SKM-1 (cell line): ENCODE data around the gene VWC2.

Experiments
- DNase-seq: peaks from one replicate; lab custom pipeline; 2025; ENCODE audit not compliant: unreplicated experiment; lab: John Stamatoyannopoulos, UW

The VWC2 gene

DNA sequence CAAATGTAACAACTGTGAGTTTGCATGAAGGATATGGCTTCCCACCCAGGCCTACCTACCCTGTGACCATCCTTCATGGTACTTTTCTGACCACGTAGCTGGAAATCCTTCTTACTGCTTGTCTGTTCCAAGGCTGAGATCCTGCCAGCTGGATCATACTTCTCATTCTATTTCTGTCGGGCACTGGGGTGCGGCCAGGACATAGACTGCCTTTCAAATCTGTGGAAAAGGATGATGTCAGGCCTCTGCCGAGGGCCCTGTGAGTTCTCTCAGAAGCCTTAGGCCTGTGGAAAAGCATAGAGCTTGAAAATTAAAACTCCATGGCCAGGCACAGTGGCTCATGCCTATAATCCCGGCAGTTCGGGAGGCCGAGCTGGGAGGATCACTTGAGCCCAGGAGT is 10.0 kb downstream of the VWC2 start:
- DNase-seq = no peak

DNA sequence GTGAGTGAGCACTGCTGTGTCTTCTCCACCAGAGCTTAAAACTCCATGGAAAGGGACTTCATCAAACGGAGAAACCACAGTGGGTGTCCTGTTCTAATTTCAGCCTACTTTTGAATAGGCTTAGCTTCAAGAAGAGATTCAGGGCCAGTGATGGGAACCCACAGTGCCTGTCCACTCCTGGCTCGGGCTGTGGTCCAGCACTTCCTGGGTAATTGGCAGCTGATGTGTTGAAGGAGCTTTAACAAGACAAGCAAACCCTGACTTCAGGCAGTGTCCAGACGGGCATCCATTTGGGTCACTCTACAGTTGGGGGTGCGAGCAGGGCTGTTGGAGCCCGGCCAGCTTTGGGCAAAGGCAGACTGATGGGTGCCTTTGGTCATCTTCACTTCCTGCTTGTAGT is 14.5 kb downstream of the VWC2 start:
- no peak for DNase-seq

DNA sequence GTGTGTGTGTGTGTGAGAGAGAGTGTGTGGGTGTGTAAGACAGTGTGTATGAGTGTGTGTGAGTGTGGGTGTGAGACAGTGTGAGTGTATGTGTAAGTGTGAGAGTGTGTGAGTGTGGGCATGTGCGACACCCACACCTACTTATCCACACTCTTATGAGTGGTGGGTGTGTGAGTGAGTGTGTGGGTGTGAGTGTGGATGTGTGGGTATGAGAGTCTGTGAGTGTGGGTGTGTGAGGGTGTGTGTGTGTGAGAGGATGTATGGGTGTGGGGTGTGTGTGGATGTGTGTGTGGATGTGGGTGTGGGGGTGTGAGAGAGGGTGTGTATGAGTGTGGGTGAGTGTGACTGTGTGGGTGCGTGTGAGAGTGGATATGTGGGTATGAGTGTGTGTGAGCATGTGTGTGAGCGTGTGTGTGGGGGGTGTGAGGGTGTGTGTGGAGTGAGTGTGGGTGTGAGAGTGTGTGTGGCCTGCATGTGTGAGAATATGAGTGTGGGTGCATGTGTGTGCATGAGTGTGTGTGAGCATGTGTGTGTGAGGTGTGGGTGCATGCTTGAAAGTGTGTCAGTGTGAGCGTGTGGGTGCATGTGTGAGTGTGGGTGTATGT is 15.1 kb downstream of the VWC2 start:
- no peak for DNase-seq

DNA sequence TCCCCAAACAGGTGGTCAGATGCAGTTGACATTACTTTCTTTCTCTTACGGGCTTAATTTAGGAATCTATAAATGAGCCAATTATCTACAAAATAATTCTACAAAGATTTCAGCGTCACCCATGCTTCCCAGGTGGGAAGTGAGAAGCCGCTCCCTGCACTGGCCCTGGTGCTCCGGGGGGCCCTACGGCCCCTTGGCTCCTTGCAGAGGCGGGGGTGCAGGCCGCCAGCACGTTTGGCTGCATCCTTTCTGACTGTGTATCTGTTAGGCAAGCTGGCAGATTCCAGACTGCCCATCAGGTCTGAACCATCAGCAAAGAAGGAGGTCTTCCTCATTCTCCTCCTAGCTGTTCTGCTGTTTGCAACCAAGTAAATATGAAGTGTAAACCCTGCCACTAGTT is 16.3 kb downstream of the VWC2 start:
- DNase-seq = no peak

DNA sequence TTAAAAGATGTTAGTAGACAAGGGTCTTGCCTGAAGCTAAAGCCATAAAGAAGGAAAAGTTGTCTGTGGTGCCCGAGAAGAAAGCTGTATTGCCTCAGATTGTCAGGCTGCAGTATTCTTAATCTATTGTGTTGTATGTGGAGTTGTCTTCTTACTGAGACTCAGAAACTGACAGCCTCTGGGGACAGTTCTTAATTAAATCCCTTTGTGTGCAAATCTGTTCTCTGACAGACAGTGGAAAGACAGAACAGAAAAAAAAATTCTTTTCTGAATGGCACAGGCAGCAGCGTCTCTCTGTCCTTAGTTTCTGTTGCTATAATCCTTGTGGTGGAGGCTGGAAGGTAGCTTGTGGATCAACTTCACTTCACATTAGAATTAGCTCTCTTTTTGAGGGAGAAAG is 16.8 kb downstream of the VWC2 start:
- no peak for DNase-seq

DNA sequence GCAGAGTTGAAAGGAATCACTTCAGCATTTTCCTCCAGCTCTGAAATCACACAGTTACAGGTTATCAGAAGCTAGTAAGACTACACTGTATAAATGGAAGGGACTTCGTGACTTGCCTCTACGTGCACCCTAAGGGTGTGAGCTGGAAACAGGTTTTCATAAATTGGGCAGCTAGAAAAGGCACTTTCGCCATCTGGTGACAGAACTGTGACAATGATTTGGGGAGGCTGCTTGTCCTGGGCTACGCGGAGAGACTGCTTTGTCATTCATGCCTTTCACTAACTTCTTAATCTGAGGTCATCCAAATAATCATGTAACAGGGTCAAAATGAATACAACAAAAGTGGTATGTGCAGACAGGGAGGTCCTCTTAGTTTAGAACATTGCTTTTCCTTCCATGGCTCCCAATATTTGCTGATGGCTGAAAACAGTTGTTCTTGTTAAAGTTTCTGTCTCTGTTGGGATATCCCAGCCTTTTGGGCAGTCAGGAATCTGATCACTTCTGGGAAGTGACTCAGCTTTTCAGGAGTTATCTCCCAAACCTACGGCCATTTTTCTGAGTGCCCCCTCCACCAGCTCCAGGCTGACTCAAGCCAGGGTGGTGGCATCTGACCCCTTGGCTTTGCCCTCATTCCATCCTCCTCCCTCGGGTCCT is 17.8 kb downstream of the VWC2 start:
- peak; percentile 35 for DNase-seq

DNA sequence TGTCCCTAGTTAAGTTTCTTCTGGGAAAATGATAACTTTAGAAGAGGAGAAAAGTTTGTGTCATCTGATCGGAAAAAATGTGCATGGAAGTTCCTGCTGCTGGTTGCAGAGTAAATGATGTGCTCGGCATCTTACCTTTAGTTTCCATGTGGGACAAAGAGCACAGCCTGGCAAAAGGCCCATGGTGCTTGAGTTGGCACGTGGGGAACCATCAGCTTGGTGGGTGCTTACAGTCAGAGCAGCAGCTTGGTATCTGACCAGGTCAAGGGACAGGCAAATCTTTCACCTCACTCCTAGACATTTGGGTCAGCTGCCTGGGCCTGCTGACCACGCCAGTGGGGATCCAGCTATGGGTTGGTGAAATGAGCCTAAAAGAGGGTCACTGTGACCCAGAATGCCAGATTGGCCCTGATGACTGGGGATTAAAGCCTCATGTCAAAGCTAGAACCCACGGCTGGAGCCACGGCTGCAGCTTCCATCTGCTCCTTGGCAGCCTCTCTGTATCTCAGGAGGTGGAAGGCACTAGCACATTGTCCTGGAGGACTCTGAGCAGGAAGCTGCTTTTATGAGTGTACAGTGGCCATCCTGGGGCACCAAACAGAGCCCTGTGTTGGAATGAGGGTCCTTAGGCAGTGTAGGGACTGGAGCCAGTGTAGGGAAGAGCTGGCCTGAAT is 24.7 kb downstream of the VWC2 start:
- no peak for DNase-seq

DNA sequence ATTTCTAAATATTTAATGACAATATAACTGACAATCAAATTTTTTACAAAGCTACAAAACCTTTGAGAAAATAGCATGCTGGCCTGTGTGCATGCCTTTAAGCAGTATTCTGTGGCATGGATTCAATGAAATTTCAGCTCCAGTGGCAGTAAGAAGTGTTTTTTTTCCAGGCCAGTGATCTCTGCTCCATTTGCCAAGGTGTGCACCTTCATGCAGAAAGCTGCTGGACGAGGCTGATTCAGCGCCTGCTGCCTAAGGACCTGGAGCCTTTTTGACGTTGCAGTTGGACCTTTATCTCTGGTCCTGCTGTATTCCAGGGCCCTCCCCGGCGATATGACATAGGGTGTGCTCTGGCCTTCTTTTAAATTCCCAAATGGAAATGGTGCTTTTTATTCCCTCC is 26.6 kb downstream of the VWC2 start:
- DNase-seq = no peak

DNA sequence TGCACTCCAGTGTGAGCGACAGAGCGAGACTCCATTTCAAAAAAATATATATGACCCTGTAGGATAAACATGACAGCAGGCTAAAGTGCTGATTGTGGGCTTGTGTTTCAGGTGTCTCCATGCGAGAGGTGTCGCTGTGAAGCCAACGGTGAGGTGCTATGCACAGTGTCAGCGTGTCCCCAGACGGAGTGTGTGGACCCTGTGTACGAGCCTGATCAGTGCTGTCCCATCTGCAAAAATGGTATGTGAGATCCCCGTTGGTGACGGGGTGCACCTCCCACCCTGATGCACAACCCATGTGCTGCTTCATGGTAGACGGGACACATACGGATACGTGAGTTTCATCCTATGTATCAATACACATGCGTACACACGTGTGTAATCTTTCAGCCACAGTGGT is 29.2 kb downstream of the VWC2 start:
- no peak for DNase-seq

DNA sequence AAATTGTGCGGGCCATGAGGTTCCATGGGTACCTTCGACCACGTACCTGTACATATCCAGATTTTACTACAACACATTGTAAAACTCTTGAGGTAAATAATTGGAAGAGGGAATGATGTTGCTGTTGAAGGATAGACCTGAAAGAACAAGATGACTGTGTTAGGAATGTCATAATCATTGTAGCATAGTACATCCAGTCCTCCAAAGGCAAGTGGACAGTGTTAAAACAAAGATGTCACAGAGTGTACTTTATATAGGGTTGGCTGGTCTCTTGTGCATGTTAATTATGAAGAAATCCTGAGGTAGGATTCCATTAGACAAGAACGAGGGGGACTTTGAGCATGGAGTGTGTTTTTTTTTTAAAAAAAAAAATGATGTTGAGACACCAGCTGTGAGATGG is 30.4 kb downstream of the VWC2 start:
- no peak for DNase-seq

DNA sequence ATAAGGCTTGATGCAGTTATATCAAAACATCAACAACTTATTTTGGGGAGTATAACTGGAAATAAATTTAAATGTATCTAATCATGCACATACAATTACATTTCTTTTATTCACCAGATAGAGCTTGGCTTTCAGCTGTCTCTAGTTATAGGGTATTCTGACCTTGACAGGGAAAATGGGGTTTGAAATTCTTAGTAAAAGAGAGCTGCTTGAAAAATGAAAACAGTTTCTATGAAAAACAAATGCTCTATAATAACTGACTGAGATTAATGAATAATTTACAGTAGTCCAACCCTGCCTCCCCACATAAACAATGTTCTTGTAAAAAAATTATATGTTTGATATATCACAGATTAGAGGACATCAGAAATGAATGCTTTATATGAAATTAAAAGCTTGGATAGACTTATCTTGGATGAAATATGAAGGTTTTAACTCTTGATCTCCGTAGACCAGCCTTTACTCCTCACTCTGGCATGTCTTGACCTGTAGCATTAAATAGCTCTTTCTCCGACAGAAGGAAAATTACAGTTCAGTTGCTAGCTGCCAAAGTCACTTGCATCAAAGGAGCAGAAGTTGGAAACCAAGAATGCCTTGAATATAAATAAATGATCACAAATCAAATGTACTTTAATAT is 32.1 kb downstream of the VWC2 start:
- DNase-seq = no peak

DNA sequence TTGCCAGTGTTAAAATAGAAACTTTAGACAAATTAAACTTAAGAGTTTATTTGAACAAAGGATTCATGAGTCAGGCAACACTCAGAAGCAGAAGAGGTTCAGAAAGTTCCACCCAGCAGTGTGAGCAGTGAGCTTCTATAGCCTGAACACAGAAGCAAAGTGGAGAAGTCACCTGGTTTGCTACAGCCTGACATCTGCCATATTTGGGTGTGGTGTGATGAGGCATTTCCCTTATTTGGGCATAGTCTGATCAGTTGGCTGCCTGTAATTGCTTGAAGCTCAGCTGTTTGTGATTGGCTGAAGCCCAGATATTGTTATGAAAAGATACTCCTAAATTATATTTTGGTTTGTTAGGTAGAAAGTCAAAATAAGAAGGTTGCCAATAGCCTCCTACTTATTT is 39.1 kb downstream of the VWC2 start:
- DNase-seq = no peak

DNA sequence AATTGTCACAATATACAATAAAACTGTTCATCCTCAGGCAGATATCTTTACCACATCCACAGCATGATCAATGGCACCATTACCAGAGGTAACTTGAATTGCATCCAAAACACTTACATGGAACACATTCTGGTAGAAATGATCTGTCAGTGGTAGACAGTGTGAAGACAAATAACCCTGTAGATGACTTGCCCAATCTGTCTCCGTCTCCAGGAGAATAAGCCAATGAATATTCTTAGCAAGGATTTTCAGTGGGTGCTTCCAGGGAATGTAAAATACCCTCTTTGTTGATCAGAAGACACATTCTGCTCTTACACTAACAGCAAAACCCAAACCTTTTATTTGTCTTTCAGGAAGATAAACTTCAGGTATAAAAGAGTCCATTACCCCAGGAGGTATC is 43.8 kb downstream of the VWC2 start:
- DNase-seq = no peak

DNA sequence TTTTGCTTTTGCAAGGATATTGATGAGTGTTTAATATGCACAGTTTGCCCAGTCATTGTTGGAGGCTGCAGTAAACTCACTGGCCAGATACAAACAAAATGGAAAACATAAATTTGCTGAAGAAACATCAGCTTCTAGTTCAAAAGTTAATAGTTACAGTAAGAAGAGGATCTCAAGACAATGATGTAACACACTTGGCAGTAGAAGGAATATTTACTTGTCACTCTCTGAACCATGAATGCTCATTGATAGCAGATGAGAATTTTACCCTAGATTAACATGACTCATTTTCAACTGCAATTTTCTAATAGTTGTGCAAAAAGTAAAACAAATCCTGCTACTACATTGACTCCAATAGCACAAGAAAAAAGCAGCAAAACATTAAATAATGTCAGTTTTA is 47.7 kb downstream of the VWC2 start:
- no peak for DNase-seq

DNA sequence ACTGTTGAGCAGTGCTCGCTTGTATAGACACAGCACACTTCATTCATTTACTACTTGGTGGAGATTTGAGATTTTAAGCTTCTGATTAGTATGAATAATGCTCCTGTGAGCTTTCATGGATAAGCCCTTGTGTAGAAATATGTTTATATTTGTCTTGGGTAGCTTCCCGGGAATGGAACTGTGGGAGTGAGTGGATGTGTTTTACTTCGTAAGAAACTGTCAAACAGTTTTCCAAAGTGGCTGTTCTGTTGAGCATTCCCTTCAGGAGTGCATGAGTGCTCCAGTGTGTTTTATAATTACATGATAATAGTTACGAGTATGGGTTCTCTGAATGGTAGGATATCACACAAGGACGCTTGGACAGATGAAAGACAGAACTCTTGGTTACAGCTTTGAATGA is 49.4 kb downstream of the VWC2 start:
- DNase-seq = no peak

DNA sequence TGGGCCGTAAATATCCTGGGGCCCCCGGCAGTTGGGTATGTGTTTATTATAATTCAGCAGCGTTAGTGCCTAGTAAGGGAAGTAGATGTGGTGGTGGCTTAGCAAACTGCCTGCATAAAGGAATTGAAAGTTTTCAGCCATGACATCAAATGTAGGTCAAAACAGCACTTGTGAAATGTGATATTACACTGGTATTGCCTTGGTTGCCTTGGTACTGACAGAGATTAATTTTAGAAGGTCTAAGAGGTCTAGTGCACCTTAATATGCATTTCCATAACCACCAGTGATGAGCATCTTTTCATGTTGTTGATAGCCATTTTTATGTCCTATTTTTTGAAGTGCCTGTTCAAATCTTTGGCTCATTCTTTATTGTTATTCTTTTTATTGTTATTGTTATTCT is 50.1 kb downstream of the VWC2 start:
- no peak for DNase-seq

DNA sequence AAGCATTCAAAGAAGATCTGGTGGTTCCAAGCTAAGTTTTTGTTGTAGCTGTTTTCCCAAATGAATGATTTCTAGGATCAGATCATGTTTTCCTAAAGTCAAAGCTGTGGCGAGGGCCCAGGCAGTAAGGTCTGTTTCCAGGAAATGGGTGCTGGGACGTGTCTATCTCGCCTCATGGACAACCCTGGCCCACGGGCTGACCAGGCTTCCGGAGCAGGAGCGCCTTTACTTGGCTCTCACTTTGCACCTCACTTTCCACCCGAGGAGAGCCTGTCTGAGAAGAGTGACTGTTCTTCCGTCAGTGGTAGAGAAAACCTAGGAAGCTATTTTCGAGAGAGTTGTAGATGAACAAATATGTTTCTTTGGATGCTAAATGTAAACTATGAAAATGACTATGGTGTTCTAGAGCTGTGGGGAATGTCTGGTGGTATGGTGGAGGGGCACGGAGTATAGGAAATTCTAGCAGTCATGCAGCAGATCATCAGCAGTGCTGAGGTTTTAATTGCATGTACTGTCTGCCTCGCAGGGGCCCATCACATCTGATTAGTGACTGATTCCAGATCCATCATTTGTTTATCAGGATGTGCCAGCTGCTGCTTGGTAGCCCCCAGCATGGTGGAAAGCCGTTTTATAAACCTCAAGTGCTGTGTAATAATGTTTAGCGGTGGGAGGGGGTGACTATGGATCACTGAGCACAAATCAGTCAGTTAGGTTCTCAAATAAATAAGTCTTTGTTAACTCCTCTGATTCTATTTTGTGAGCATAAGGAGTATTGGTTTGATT is 66.6 kb downstream of the VWC2 start:
- no peak for DNase-seq

DNA sequence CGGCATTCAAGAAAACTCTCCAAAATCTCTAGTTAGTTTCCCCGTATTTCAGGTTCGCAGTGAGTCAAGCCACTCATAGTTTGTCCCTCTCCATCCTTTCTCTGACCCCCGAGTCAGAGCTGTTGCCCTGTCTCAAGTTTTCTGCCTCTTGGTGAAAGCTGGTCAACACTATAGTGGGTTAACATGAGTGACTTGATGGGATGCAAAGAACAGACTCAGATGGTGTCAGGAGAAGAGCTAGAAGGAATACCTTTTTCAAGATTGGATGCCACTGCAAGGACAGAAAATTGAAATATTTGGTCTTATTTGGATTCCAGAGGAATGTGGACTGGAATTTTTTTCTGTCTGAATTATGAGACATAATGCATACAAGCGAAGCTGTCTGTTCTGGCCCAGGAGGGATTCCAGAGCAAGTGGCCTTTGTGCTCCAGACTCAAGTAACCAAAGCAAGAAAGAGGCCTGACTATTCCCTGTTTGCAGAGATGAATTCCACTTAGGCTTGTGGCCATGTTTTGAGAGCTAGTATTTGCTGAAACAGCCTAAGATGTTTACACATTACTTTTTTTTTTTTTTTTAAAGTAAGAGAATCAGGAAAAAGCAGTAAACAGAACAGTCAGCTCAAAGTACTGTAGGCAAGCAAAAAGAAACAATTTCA is 67.4 kb downstream of the VWC2 start:
- DNase-seq = no peak

DNA sequence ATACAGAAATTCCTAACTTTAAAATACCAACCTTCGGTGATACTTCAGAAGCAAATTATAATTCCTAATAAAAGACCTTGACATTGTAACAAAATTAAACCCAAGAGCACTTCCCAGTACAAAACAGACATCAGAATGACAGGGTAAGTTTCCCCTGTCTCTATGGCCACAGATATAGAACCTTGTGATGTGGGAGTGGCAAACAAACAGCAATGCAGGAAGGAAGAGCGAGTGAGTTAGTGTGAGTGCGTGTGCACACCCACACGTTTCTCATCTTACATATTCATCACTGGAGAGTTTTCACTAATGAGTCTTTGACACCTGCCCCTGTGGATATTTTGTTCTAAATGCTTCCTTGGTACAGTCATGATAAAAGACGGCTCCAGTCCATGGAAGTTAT is 72.2 kb downstream of the VWC2 start:
- DNase-seq = no peak

DNA sequence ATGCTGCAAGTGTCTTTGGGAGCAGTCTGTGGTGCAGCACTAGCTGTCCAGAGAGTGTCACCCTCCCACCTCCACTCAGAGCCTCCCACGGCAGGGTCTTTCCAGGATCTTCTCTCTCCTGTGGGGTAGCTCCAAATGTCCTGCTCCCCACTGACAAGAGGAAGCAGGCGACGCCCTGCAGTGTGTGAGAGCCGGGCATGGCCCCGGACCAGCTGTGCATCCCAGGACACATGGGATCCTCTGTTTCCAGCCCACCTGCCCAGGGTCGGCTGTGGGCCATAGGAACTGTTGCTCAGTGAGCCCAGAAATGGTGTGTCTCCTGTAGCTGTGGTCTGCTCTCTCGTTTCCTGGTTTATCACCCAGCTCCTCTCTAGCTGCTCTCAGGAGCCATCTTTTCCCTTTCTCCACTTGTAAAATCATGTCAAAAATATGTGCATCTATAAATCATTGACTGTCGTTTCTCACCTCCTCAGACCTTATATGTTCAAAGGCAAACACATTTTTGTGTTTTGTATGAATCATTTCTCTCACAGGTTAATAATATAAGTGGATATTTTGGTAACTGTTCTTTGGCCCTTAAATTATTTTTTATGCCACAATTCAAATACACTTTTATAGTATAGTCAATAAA is 74.9 kb downstream of the VWC2 start:
- DNase-seq = no peak
